Measurements from ENCODE around the gene EXOC4.

EXOC4 gene

DNA sequence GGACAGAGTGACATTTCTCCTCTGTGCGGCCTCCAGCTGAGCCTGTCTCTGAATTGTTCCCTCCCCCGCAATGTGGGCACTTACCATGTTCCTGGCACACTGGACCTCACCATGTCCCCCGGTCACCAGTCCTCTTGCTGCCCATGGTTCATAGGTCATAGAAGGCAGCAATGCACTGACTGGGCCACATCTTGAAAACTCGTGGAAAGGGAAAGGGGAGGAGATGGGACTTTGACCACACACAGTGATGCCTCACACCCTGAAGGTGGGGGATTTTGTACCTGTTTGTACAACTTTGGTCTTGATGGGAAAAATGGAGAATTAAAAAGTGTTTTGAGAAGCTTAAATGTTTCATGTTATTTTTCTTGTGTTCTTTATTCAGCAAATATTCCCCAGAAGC lies 812.5 kb downstream of the EXOC4 start:
- no peak for DNase-seq (ENCODE audit: low read depth)
- in situ Hi-C loops (cut with HindIII; ENCODE audit: low sequenced_read_pairs), result no loop called here
- no peak overlapping the region for H3K4me3 ChIP-seq (ENCODE audit: low read depth, low read length)
- TF ChIP-seq, protein P1, sequence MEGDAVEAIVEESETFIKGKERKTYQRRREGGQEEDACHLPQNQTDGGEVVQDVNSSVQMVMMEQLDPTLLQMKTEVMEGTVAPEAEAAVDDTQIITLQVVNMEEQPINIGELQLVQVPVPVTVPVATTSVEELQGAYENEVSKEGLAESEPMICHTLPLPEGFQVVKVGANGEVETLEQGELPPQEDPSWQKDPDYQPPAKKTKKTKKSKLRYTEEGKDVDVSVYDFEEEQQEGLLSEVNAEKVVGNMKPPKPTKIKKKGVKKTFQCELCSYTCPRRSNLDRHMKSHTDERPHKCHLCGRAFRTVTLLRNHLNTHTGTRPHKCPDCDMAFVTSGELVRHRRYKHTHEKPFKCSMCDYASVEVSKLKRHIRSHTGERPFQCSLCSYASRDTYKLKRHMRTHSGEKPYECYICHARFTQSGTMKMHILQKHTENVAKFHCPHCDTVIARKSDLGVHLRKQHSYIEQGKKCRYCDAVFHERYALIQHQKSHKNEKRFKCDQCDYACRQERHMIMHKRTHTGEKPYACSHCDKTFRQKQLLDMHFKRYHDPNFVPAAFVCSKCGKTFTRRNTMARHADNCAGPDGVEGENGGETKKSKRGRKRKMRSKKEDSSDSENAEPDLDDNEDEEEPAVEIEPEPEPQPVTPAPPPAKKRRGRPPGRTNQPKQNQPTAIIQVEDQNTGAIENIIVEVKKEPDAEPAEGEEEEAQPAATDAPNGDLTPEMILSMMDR (IDR thresholded peaks at IDR 0.05; ENCODE audit: low read depth, low read length, missing control alignments), result no peak

DNA sequence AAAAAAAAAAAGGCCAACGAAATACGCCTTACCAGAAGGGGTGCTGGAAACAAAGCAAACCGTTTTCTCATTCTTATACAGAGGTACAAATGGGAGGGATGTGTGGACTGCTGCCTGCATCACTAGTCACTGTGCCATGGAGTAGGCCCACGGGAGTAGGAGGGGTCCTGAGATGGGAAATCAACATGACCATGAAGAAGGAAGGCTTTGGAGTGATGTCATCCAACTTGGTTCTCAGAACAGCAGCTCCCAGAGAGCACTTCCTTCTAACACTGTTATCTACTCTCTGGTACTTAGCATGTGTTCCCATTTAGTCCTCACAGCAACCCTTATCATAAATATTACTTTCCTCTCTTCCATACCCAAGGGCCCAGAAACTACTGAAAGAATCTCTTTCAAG lies 814.3 kb downstream of the EXOC4 start:
- in situ Hi-C loops (cut with HindIII; ENCODE audit: low sequenced_read_pairs), result no loop called here
- DNase-seq (ENCODE audit: low read depth), result no peak
- no peak overlapping the region for H3K4me3 ChIP-seq (ENCODE audit: low read depth, low read length)
- TF ChIP-seq, protein P1 (IDR thresholded peaks at IDR 0.05; ENCODE audit: low read depth, low read length, missing control alignments), result no peak

DNA sequence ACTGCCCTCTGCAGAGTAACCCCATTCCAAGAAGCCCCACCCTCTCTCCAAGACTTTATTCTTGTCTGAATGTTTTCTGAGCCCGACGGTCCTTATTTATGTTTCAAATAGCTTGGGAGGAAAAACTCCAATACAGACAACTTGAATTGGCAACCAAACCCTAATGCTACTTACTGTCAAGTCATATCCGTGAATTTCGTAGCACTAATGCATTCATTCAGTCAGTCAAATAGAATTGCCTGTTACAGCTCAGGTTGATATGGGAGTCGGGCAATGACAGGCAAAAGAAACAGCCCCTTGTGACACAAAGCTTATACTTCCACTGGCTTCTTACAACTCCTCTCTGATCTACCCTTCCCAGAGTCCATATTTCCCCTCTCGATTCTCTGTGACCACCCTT lies 815.8 kb downstream of the EXOC4 start:
- in situ Hi-C loops (cut with HindIII; ENCODE audit: low sequenced_read_pairs), result no loop called here
- DNase-seq (ENCODE audit: low read depth), result no peak
- TF ChIP-seq, protein P1 (IDR thresholded peaks at IDR 0.05; ENCODE audit: low read depth, low read length, missing control alignments), result no peak
- no peak overlapping the region for H3K4me3 ChIP-seq (ENCODE audit: low read depth, low read length)

DNA sequence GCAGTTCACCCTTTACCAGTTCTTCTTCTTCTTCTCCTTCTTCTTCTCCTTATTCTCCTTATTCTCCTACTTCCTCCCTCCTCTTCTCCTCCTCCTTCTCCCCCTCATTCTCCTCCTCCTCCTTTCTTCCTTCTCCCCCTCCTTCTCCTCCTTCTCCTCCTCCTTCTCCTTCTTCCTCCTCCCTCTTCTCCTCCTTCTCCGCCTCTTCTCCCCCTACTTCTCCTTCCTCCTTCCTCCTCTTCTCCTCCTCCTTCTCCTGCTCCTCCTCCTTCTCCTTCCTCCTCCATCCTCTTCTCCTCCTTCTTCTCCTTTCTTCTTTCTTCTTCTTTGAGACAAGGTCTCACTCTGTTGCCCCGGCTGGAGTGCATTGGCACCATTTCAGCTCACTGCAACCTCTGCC lies 816.3 kb downstream of the EXOC4 start:
- H3K4me3 ChIP-seq (ENCODE audit: low read depth, low read length), result no peak overlapping the region
- TF ChIP-seq, protein P1 (IDR thresholded peaks at IDR 0.05; ENCODE audit: low read depth, low read length, missing control alignments), result no peak
- in situ Hi-C loops (cut with HindIII; ENCODE audit: low sequenced_read_pairs), result no loop called here
- DNase-seq (ENCODE audit: low read depth), result no peak

DNA sequence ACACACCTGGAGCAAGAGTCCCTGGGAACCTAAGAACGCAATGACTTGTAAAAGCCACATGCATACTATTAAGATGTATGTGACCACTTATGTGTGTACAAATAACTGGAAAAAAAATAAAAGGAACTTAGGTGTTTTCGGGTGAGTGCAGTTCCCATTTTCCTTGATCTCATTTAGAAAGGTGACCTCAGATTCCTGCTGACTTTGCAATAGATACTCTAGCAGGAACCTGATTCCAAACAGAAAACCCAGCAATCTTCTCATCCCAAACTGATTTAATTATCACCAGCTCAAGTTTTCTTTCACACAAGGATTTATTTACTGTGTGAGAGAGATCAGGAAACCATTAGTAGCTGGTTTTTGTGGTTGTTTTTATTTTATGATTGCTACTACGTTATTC lies 817.8 kb downstream of the EXOC4 start:
- in situ Hi-C loops (cut with HindIII; ENCODE audit: low sequenced_read_pairs), result no loop called here
- no peak overlapping the region for H3K4me3 ChIP-seq (ENCODE audit: low read depth, low read length)
- DNase-seq (ENCODE audit: low read depth), result no peak
- TF ChIP-seq, protein P1 (IDR thresholded peaks at IDR 0.05; ENCODE audit: low read depth, low read length, missing control alignments), result no peak

DNA sequence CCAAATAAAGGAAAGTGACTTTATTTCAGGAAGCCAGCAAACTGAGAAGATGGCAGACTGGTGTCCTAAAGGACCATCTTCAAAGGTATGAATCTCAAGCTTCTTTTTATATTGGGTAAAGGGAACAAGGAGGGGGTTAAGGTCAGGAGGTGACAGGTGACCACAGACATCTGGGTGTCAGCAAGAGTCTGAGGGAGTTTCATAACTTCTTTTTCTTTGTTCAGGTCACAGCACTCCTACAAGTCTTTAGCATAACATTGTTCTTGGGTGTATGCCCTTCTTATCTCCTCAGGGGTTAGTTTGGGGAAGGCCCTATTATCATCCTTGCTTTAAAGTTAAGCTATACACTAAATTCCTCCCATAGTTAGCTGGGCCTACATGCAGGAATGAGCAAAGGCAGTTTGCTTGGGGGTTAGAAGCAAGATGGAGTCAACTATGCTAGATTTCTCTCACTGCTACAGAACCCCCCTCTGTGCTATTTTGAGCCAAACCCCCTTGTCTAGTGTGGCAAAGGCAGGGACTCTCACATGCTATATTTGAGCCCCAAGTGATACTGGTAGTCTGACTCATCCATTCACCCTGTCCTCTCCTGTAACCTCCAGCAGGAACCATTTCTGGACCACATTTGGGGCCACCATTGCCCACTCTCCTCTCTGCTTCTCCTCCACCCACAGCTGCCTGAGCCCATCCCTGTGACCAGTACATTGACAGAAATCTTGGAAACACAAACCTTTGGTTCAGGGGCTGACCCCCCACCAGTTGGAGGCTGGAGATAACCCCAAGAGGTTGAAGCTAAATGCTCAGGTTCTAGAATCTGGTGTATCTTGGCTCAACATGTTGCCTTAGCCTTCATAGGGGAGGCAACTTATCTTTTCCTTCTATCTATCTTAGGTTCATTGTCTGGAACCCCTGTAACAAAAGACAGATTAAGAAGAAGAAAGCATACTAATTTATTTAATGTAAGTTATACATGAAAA lies 818.8 kb downstream of the EXOC4 start:
- TF ChIP-seq, protein P1 (IDR thresholded peaks at IDR 0.05; ENCODE audit: low read depth, low read length, missing control alignments), result no peak
- no peak for DNase-seq (ENCODE audit: low read depth)
- in situ Hi-C loops (cut with HindIII; ENCODE audit: low sequenced_read_pairs), result no loop called here
- no peak overlapping the region for H3K4me3 ChIP-seq (ENCODE audit: low read depth, low read length)

All from astrocyte of the cerebellum (primary cell).